GM23338 (cell line): ENCODE data around the gene TBRG4.

ENCODE experiments used
- CREB1 ChIP-seq: fragments of 250-450 bp; sonication (Bioruptor Pico); IDR thresholded peaks from 2 replicates; pipeline ENCODE4 v1.5.0; 2020; ENCODE audit warnings: low read depth, mild to moderate bottlenecking, moderate library complexity
- EZH2 ChIP-seq: fragments of 200-600 bp; sonication (generic); IDR thresholded peaks from one replicate; pipeline ENCODE4 v1.8.0; 2017; ENCODE audit warnings: antibody characterized with exemption, mild to moderate bottlenecking, low read depth; ENCODE audit not compliant: unreplicated experiment
- POLR2AphosphoS5 ChIP-seq: IDR thresholded peaks from 2 replicates; pipeline ENCODE4 v1.6.1; 2016; ENCODE audit warnings: antibody characterized with exemption, low read depth
- TF ChIP-seq, protein P1 (sequence below), 2 experiments: fragments of 200-600 bp in 1 of 2; sonication (generic) in 1 of 2; conservative IDR thresholded peaks; 2 replicates each; pipeline versions ENCODE4 v1.5.1 to v1.6.1; 2016 to 2017; ENCODE audit warnings: antibody characterized with exemption in 2 of 2, low read depth in 2 of 2, mild to moderate bottlenecking in 2 of 2, moderate library complexity in 1 of 2
- TF ChIP-seq, protein P2 (sequence below): IDR thresholded peaks from one replicate; pipeline ENCODE4 v1.6.1; 2018; ENCODE audit warnings: antibody characterized with exemption; ENCODE audit not compliant: unreplicated experiment

DNA sequence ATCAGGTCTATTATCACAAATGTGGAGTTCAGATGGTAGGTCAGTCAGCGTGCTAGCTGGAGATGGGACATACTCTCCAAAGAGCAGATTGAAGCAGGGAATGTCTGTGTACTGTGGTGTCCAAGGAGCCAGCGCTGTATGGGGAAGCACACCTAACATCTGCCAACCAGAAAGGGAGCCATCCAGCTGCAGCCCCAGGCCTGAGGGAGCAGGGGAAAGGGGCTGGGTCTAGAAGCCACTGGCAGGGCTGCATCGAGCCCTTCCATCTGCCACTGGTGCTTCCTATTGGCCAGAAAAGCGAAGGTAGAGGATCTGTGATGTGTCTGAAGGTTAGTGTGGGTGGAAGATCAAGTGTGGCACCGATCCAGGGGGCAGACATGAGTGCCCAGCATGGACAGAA is 38.1 kb upstream of the TBRG4 start:
- TF ChIP-seq, protein P1, sequence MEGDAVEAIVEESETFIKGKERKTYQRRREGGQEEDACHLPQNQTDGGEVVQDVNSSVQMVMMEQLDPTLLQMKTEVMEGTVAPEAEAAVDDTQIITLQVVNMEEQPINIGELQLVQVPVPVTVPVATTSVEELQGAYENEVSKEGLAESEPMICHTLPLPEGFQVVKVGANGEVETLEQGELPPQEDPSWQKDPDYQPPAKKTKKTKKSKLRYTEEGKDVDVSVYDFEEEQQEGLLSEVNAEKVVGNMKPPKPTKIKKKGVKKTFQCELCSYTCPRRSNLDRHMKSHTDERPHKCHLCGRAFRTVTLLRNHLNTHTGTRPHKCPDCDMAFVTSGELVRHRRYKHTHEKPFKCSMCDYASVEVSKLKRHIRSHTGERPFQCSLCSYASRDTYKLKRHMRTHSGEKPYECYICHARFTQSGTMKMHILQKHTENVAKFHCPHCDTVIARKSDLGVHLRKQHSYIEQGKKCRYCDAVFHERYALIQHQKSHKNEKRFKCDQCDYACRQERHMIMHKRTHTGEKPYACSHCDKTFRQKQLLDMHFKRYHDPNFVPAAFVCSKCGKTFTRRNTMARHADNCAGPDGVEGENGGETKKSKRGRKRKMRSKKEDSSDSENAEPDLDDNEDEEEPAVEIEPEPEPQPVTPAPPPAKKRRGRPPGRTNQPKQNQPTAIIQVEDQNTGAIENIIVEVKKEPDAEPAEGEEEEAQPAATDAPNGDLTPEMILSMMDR (conservative IDR thresholded peaks at IDR 0.05; ENCODE audit: low read depth in 2 of 2), result no peak
- TF ChIP-seq EZH2 (no peak), POLR2AphosphoS5 (no peak), CREB1 (no peak)
- TF ChIP-seq, protein P2, sequence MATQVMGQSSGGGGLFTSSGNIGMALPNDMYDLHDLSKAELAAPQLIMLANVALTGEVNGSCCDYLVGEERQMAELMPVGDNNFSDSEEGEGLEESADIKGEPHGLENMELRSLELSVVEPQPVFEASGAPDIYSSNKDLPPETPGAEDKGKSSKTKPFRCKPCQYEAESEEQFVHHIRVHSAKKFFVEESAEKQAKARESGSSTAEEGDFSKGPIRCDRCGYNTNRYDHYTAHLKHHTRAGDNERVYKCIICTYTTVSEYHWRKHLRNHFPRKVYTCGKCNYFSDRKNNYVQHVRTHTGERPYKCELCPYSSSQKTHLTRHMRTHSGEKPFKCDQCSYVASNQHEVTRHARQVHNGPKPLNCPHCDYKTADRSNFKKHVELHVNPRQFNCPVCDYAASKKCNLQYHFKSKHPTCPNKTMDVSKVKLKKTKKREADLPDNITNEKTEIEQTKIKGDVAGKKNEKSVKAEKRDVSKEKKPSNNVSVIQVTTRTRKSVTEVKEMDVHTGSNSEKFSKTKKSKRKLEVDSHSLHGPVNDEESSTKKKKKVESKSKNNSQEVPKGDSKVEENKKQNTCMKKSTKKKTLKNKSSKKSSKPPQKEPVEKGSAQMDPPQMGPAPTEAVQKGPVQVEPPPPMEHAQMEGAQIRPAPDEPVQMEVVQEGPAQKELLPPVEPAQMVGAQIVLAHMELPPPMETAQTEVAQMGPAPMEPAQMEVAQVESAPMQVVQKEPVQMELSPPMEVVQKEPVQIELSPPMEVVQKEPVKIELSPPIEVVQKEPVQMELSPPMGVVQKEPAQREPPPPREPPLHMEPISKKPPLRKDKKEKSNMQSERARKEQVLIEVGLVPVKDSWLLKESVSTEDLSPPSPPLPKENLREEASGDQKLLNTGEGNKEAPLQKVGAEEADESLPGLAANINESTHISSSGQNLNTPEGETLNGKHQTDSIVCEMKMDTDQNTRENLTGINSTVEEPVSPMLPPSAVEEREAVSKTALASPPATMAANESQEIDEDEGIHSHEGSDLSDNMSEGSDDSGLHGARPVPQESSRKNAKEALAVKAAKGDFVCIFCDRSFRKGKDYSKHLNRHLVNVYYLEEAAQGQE, result no peak
